ENCODE data around the gene PELI3. TPM values are rescaled to one million over a fixed set of nuclear protein-coding genes. Genes with fewer than 3 reads are reported as not detected.
A peak's percentile ranks its signal among the peaks of the same experiment; 100 is the strongest.

The PELI3 gene
- 9.4 TPM for total RNA-seq

- peak within 1 kb of the TSS; percentile 64 for H3K27ac ChIP-seq (ENCODE audit: low read depth, low read length)
- H3K36me3 ChIP-seq (ENCODE audit: control insufficient read depth in 3 of 3, insufficient read depth in 3 of 3, low read length in 3 of 3), result peaks cover 7 to 9% (median 8%) of the 10 kb centered on the region in 3 donors
- H3K4me1 ChIP-seq (ENCODE audit: control insufficient read depth in 3 of 3, insufficient read depth in 3 of 3, low read length in 3 of 3), result peaks cover 13 to 19% (median 14%) of the 10 kb centered on the region in 3 donors
- H3K4me3 ChIP-seq (ENCODE audit: low read length in 3 of 3), result peak within 1 kb of the TSS; percentile 75 to 84 (median 78)
- H3K9me3 ChIP-seq (ENCODE audit: control insufficient read depth in 3 of 3, low read length in 3 of 3), result no peaks in the 10 kb centered on the region
- peak within 1 kb of the TSS; percentile 65 to 85 (median 78) for H3K9ac ChIP-seq (ENCODE audit: low read depth in 1 of 3, low read length in 3 of 3)
- no peaks in the 10 kb centered on the region for H3K27me3 ChIP-seq (ENCODE audit: control insufficient read depth in 3 of 3, insufficient read depth in 3 of 3, low read length in 3 of 3)
Measured at GRCh38 chr11:66466225-66467033, at the start of gene PELI3. TSS of gene PELI3 (plus strand) at chr11:66466905. CDS start at chr11:66468129, 1,224 bp downstream.

- no peak overlapping the region for H3K9ac ChIP-seq (ENCODE audit: low read depth in 1 of 3, low read length in 3 of 3)
- H3K27me3 ChIP-seq (ENCODE audit: control insufficient read depth in 3 of 3, insufficient read depth in 3 of 3, low read length in 3 of 3), result peaks cover 5 to 10% (median 10%) of the 10 kb centered on the region in 3 donors
- no peaks in the 10 kb centered on the region for H3K36me3 ChIP-seq (ENCODE audit: control insufficient read depth in 3 of 3, insufficient read depth in 3 of 3, low read length in 3 of 3)
- peaks cover 24 to 33% (median 29%) of the 10 kb centered on the region in 3 donors for H3K4me1 ChIP-seq (ENCODE audit: control insufficient read depth in 3 of 3, insufficient read depth in 3 of 3, low read length in 3 of 3)
- no peak overlapping the region for H3K4me3 ChIP-seq (ENCODE audit: low read length in 3 of 3)
- no peak overlapping the region for H3K27ac ChIP-seq (ENCODE audit: low read depth, low read length)
- no peaks in the 10 kb centered on the region for H3K9me3 ChIP-seq (ENCODE audit: control insufficient read depth in 3 of 3, low read length in 3 of 3)
Measured at GRCh38 chr11:66417000-66417399, 49.7 kb upstream of the PELI3 start.

- peaks cover 5 to 10% (median 9%) of the 10 kb centered on the region in 3 donors for H3K27me3 ChIP-seq (ENCODE audit: control insufficient read depth in 3 of 3, insufficient read depth in 3 of 3, low read length in 3 of 3)
- no peaks in the 10 kb centered on the region for H3K9me3 ChIP-seq (ENCODE audit: control insufficient read depth in 3 of 3, low read length in 3 of 3)
- peak overlapping the region in 1 of 3 donors; percentile 32 for H3K4me3 ChIP-seq (ENCODE audit: low read length in 3 of 3)
- no peak overlapping the region for H3K27ac ChIP-seq (ENCODE audit: low read depth, low read length)
- H3K9ac ChIP-seq (ENCODE audit: low read depth in 1 of 3, low read length in 3 of 3), result no peak overlapping the region
- H3K36me3 ChIP-seq (ENCODE audit: control insufficient read depth in 3 of 3, insufficient read depth in 3 of 3, low read length in 3 of 3), result no peaks in the 10 kb centered on the region
- H3K4me1 ChIP-seq (ENCODE audit: control insufficient read depth in 3 of 3, insufficient read depth in 3 of 3, low read length in 3 of 3), result peaks cover 24 to 33% (median 29%) of the 10 kb centered on the region in 3 donors
Measured at GRCh38 chr11:66418168-66418985, 48.3 kb upstream of the PELI3 start.

- peaks cover 24 to 29% (median 29%) of the 10 kb centered on the region in 3 donors for H3K4me1 ChIP-seq (ENCODE audit: control insufficient read depth in 3 of 3, insufficient read depth in 3 of 3, low read length in 3 of 3)
- H3K27ac ChIP-seq (ENCODE audit: low read depth, low read length), result no peak overlapping the region
- H3K36me3 ChIP-seq (ENCODE audit: control insufficient read depth in 3 of 3, insufficient read depth in 3 of 3, low read length in 3 of 3), result no peaks in the 10 kb centered on the region
- H3K9me3 ChIP-seq (ENCODE audit: control insufficient read depth in 3 of 3, low read length in 3 of 3), result no peaks in the 10 kb centered on the region
- H3K27me3 ChIP-seq (ENCODE audit: control insufficient read depth in 3 of 3, insufficient read depth in 3 of 3, low read length in 3 of 3), result peaks cover 5 to 9% (median 7%) of the 10 kb centered on the region in 3 donors
- no peak overlapping the region for H3K4me3 ChIP-seq (ENCODE audit: low read length in 3 of 3)
- no peak overlapping the region for H3K9ac ChIP-seq (ENCODE audit: low read depth in 1 of 3, low read length in 3 of 3)
Measured at GRCh38 chr11:66418986-66419308, 47.8 kb upstream of the PELI3 start.

- Histone ChIP-seq H3K36me3 (ENCODE audit: control insufficient read depth in 3 of 3, insufficient read depth in 3 of 3, low read length in 3 of 3) (no peaks in the 10 kb centered on the region), H3K4me1 (ENCODE audit: control insufficient read depth in 3 of 3, insufficient read depth in 3 of 3, low read length in 3 of 3) (peaks cover 24 to 29% (median 29%) of the 10 kb centered on the region in 3 donors), H3K4me3 (ENCODE audit: low read length in 3 of 3) (no peak overlapping the region), H3K9me3 (ENCODE audit: control insufficient read depth in 3 of 3, low read length in 3 of 3) (no peaks in the 10 kb centered on the region), H3K27me3 (ENCODE audit: control insufficient read depth in 3 of 3, insufficient read depth in 3 of 3, low read length in 3 of 3) (peaks cover 3 to 8% (median 4%) of the 10 kb centered on the region in 3 donors), H3K9ac (ENCODE audit: low read depth in 1 of 3, low read length in 3 of 3) (no peak overlapping the region), H3K27ac (ENCODE audit: low read depth, low read length) (no peak overlapping the region)
Measured at GRCh38 chr11:66419825-66420224, 46.9 kb upstream of the PELI3 start.

GRCh38 chr11:66420671-66421476 lies 45.8 kb upstream of the PELI3 start, which contains the start of gene NPAS4:
TSS of gene NPAS4 (plus strand) at chr11:66421035. CDS start at chr11:66421180, 145 bp downstream.
- H3K27ac ChIP-seq (ENCODE audit: low read depth, low read length), result no peak within 1 kb of the TSS
- peaks cover 3 to 7% (median 4%) of the 10 kb centered on the region in 3 donors for H3K27me3 ChIP-seq (ENCODE audit: control insufficient read depth in 3 of 3, insufficient read depth in 3 of 3, low read length in 3 of 3)
- H3K4me1 ChIP-seq (ENCODE audit: control insufficient read depth in 3 of 3, insufficient read depth in 3 of 3, low read length in 3 of 3), result peaks cover 24 to 29% (median 29%) of the 10 kb centered on the region in 3 donors
- H3K9me3 ChIP-seq (ENCODE audit: control insufficient read depth in 3 of 3, low read length in 3 of 3), result no peaks in the 10 kb centered on the region
- no peak within 1 kb of the TSS for H3K9ac ChIP-seq (ENCODE audit: low read depth in 1 of 3, low read length in 3 of 3)
- no peaks in the 10 kb centered on the region for H3K36me3 ChIP-seq (ENCODE audit: control insufficient read depth in 3 of 3, insufficient read depth in 3 of 3, low read length in 3 of 3)
- H3K4me3 ChIP-seq (ENCODE audit: low read length in 3 of 3), result no peak within 1 kb of the TSS

GRCh38 chr11:66421492-66422205 lies 45.1 kb upstream of the PELI3 start:
- Histone ChIP-seq H3K9me3 (ENCODE audit: control insufficient read depth in 3 of 3, low read length in 3 of 3) (no peaks in the 10 kb centered on the region), H3K4me3 (ENCODE audit: low read length in 3 of 3) (no peak overlapping the region), H3K27me3 (ENCODE audit: control insufficient read depth in 3 of 3, insufficient read depth in 3 of 3, low read length in 3 of 3) (peaks cover 4 to 9% (median 8%) of the 10 kb centered on the region in 3 donors), H3K4me1 (ENCODE audit: control insufficient read depth in 3 of 3, insufficient read depth in 3 of 3, low read length in 3 of 3) (peaks cover 24 to 29% (median 29%) of the 10 kb centered on the region in 3 donors), H3K27ac (ENCODE audit: low read depth, low read length) (no peak overlapping the region), H3K36me3 (ENCODE audit: control insufficient read depth in 3 of 3, insufficient read depth in 3 of 3, low read length in 3 of 3) (no peaks in the 10 kb centered on the region), H3K9ac (ENCODE audit: low read depth in 1 of 3, low read length in 3 of 3) (no peak overlapping the region)

GRCh38 chr11:66426314-66426713 lies 40.4 kb upstream of the PELI3 start:
- H3K36me3 ChIP-seq (ENCODE audit: control insufficient read depth in 3 of 3, insufficient read depth in 3 of 3, low read length in 3 of 3), result no peaks in the 10 kb centered on the region

GRCh38 chr11:66428933-66429332 lies 37.8 kb upstream of the PELI3 start:
- Histone ChIP-seq H3K27me3 (ENCODE audit: control insufficient read depth in 3 of 3, insufficient read depth in 3 of 3, low read length in 3 of 3) (peaks cover 0 to 10% (median 6%) of the 10 kb centered on the region in 3 donors), H3K4me3 (ENCODE audit: low read length in 3 of 3) (no peak overlapping the region)

More at GRCh38 chr11:66426314-66426713, 40.4 kb upstream of the PELI3 start:
- peaks cover 0 to 10% (median 6%) of the 10 kb centered on the region in 3 donors for H3K27me3 ChIP-seq (ENCODE audit: control insufficient read depth in 3 of 3, insufficient read depth in 3 of 3, low read length in 3 of 3)
- H3K4me3 ChIP-seq (ENCODE audit: low read length in 3 of 3), result no peak overlapping the region
- H3K9ac ChIP-seq (ENCODE audit: low read depth in 1 of 3, low read length in 3 of 3), result no peak overlapping the region
- H3K27ac ChIP-seq (ENCODE audit: low read depth, low read length), result no peak overlapping the region
- H3K9me3 ChIP-seq (ENCODE audit: control insufficient read depth in 3 of 3, low read length in 3 of 3), result no peaks in the 10 kb centered on the region
- H3K4me1 ChIP-seq (ENCODE audit: control insufficient read depth in 3 of 3, insufficient read depth in 3 of 3, low read length in 3 of 3), result no peaks in the 10 kb centered on the region

More at GRCh38 chr11:66428933-66429332, 37.8 kb upstream of the PELI3 start:
- H3K9ac ChIP-seq (ENCODE audit: low read depth in 1 of 3, low read length in 3 of 3), result no peak overlapping the region
- no peak overlapping the region for H3K27ac ChIP-seq (ENCODE audit: low read depth, low read length)
- H3K9me3 ChIP-seq (ENCODE audit: control insufficient read depth in 3 of 3, low read length in 3 of 3), result no peaks in the 10 kb centered on the region
- no peaks in the 10 kb centered on the region for H3K4me1 ChIP-seq (ENCODE audit: control insufficient read depth in 3 of 3, insufficient read depth in 3 of 3, low read length in 3 of 3)
- peaks cover 0 to 3% (median 0%) of the 10 kb centered on the region in 3 donors for H3K36me3 ChIP-seq (ENCODE audit: control insufficient read depth in 3 of 3, insufficient read depth in 3 of 3, low read length in 3 of 3)
